Effector memory CD4-positive, alpha-beta T cell (primary cell): Measurements from ENCODE around the gene RET.

ENCODE experiments used
- DNase-seq, 3 donors: peaks; one replicate each; pipeline ENCODE4 v3.0.0-alpha.2; 2020
- H3K27ac ChIP-seq: 2 replicates; pipeline ENCODE4 v1.7.0; 2013; ENCODE audit warnings: mild to moderate bottlenecking, low read length, moderate library complexity; ENCODE audit not compliant: insufficient read depth, poor library complexity, severe bottlenecking
- H3K27me3 ChIP-seq: replicated peaks from 2 replicates; pipeline ENCODE4 v1.7.0; 2013; ENCODE audit warnings: mild to moderate bottlenecking, low read length; ENCODE audit not compliant: insufficient read depth, control insufficient read depth, poor library complexity, severe bottlenecking
- H3K36me3 ChIP-seq: 2 replicates; pipeline ENCODE4 v1.7.0; 2013; ENCODE audit warnings: mild to moderate bottlenecking, low read length, moderate library complexity; ENCODE audit not compliant: control insufficient read depth, insufficient read depth
- H3K4me1 ChIP-seq: 2 replicates; pipeline ENCODE4 v1.7.0; 2013; ENCODE audit warnings: low read length, mild to moderate bottlenecking; ENCODE audit not compliant: control insufficient read depth, insufficient read depth, poor library complexity, severe bottlenecking
- H3K4me3 ChIP-seq: 2 replicates; pipeline ENCODE4 v1.7.0; 2013; ENCODE audit warnings: low read length, low read depth, mild to moderate bottlenecking; ENCODE audit not compliant: insufficient read depth, poor library complexity, severe bottlenecking
- H3K9me3 ChIP-seq: 2 replicates; pipeline ENCODE4 v1.7.0; 2013; ENCODE audit warnings: mild to moderate bottlenecking, low read length, moderate library complexity; ENCODE audit not compliant: control insufficient read depth

Gene RET

DNA sequence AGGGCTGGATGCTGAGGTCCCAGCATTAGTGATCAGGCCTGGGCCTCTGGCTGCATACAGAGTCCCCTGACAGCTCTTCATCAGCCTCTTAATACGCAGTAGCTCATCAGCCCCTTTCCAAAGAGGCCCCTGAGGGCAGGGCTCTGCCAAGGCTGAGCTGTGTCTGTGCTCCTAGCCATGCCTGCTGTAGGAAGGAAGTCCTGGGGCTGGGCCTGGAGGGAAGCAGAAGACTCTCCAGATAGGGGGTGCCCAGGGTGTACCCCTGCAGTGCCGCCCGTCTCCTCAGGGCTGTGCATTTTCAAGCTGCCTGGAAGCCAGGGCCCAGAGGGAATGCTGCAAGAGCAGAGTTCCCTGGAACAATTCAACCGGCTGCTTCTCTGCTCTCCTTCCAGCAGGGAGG, 7.3 kb upstream of the RET start:
- H3K4me1 ChIP-seq, result no peaks in the 10 kb centered on the region
- H3K27me3 ChIP-seq, result peaks cover under 1% of the 10 kb centered on the region
- no peak overlapping the region for H3K4me3 ChIP-seq
- no peaks in the 10 kb centered on the region for H3K9me3 ChIP-seq
- no peak for DNase-seq
- H3K36me3 ChIP-seq, result no peaks in the 10 kb centered on the region
- H3K27ac ChIP-seq, result no peak overlapping the region

DNA sequence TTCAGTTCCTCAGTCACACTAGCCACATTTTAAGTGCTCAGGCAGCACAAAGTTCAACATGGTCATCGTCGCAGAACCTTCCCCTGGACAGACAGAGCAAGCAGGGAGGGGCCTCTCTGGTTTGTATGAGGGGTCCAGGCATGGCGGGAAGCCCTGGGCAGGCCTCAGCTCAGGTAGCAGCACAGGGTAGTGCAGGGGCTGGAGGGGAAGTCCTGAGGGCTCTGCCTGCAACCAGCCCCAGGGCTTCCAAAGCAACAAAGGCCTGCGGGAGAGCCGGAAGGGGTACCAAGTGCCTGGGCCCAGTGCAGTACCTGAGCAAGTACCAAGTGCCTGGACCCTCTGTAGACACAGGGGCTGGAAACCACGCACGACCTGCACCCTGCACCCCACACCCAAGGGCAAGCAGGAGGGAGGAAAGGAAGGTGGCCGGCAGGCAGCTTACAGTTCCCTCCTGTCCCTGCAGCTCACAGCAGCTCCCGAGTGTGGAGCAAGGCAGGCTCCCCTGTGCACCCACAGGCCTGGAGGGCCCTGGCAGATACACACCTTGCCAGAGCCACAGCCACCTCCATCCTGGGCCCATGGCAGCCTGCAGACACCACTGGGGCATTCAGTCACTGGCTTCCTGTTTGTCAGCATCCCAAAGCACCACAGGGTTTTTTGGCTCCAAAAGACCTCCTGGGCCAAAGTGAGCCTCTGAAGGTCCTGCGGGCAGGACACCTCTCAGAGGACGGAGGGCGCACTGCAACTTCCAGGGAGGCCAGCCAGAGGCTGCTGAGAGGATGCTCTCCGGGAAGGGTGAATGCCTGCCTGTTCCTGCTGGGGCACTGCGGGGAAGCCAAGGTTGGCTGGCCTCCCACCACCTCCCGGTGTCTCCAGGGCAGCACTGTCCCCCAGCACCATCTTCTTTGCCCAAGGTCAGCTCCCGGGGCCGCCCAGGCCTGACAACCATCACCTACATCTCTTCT, 6.5 kb upstream of the RET start:
- Histone ChIP-seq H3K27ac (no peak overlapping the region), H3K9me3 (no peaks in the 10 kb centered on the region), H3K4me3 (no peak overlapping the region), H3K4me1 (no peaks in the 10 kb centered on the region), H3K27me3 (peaks cover 3% of the 10 kb centered on the region), H3K36me3 (no peaks in the 10 kb centered on the region)
- no peak for DNase-seq

DNA sequence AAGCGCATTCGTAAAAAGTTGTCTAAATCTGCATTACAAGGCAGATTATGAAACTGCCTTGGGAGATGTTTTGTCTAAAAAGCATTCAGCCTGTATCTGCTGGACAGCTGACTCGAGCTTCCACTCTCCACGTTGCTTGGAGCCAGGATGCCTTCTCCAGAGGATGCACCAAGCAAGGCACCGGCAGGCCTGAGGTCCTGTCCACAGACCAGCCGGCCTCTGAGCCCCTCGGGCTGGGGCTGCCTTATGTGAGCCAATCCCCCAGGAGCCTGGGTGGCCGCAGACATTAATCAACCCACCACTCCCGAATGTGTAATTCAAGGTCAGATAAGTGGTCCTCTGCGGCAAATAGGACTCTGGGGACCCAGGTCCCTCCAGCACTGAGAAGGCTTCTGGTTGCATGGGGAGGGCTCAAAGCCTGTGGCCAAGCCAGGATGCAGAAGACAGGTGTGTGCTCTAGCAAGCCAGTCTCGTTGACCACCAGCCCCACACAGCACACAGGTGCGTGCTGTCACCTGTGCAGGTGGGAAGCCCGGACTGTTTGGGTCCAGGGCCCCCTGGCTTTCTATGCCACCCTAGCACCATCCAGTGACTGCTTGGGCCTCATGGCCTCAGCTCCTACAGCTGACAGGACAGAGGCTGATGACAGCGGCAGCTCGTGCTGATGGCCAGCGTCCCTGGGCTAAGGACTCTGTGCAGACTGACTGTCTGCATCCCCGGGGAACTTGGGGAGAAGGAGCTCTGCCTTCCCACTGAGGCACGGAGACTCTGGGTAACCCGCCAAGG, 4.8 kb upstream of the RET start:
- peaks cover 7% of the 10 kb centered on the region for H3K4me1 ChIP-seq
- no peak overlapping the region for H3K4me3 ChIP-seq
- peaks cover 3% of the 10 kb centered on the region for H3K27me3 ChIP-seq
- DNase-seq, result no peak
- H3K36me3 ChIP-seq, result no peaks in the 10 kb centered on the region
- no peak overlapping the region for H3K27ac ChIP-seq
- H3K9me3 ChIP-seq, result no peaks in the 10 kb centered on the region

DNA sequence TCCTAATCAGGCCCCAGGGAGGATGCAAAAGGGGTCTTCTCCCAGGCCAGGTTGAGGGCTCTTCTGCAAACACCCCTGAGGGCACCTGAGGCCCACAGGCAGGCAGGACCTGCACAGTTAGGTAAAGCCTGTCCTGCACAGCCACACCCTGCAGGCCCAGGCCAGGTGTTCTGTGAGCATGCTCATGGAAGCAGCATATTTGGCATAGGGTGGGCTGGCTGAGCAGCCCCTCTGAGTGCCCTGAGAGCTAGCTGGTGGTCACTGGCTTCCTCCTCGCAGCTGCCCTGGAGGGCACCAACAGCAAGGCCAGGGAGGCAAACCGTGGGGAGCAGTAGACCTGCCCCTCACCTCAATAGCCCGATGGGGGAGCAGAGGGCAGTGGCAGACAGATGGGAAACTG, 3.7 kb upstream of the RET start:
- no peaks in the 10 kb centered on the region for H3K9me3 ChIP-seq
- DNase-seq, result no peak
- H3K4me3 ChIP-seq, result no peak overlapping the region
- peaks cover 7% of the 10 kb centered on the region for H3K27me3 ChIP-seq
- H3K27ac ChIP-seq, result no peak overlapping the region
- peaks cover 7% of the 10 kb centered on the region for H3K4me1 ChIP-seq
- H3K36me3 ChIP-seq, result no peaks in the 10 kb centered on the region

DNA sequence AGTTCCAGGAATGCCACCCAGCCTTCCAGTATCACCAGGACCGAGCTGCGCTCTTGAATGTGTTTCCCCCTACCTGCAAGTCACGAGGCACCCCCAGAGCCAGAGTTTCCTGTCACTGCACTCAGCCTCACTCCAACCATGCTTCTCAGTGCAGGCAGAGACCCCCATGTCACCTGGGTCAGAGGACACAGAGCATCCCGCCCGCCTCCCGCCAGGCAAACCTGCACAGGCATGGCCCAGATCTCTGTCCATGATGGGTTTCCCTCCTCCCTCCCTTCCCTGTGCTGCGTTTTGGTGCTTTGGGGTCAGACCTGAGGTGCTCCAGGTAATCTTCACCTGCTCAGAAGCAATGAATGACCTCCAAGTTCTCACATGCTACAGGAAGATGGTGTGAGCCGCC, 3.1 kb upstream of the RET start:
- H3K27ac ChIP-seq, result no peak overlapping the region
- H3K36me3 ChIP-seq, result no peaks in the 10 kb centered on the region
- H3K27me3 ChIP-seq, result peaks cover 7% of the 10 kb centered on the region
- no peak for DNase-seq
- no peaks in the 10 kb centered on the region for H3K9me3 ChIP-seq
- H3K4me3 ChIP-seq, result no peak overlapping the region
- H3K4me1 ChIP-seq, result peaks cover 7% of the 10 kb centered on the region

GRCh38 chr10:43074409-43074808, 2.5 kb upstream of the RET start:
- H3K4me3 ChIP-seq, result no peak overlapping the region
- peaks cover 7% of the 10 kb centered on the region for H3K27me3 ChIP-seq
- H3K27ac ChIP-seq, result no peak overlapping the region
- no peaks in the 10 kb centered on the region for H3K36me3 ChIP-seq
- no peaks in the 10 kb centered on the region for H3K9me3 ChIP-seq
- H3K4me1 ChIP-seq, result peaks cover 7% of the 10 kb centered on the region
- DNase-seq, result no peak

DNA sequence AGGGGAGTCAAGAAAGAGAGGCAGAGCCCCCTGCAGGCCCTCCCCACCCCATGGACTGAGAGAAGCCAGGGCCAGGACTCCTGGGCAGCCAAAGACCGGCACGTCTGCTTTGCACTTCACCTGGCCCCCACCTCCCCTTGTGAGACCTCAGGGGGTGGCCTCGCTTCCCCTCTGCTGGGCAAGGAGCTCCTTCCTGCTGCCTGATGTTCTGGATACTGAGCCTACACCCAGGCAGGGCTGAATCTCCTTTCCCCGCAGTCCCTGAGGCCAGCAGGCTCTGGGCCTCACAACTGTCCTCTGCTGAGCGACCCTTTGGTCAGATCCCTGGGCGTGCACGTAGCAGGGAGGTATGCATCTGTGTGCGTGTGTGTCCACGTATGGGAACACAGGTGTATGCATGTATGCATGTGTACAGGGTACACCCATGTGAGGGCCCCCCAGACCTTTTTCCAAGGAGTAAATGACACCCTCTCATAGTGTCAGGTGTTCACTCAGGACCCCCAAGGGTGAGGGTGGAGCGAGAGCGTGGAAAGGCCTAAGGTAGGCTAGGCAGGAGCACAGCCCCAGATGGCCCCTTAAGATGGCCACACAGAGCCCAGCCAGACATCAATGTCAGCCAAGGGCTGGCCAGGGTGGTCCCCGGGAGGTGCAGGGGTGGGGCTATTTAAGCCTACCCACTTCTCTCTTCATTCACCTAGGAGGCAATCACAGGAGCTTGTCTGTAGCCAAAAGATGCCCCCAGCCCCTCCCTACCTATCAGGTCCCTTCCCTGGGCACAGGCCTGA, 1.9 kb upstream of the RET start:
- H3K36me3 ChIP-seq, result no peaks in the 10 kb centered on the region
- H3K4me3 ChIP-seq, result no peak overlapping the region
- no peaks in the 10 kb centered on the region for H3K9me3 ChIP-seq
- H3K27ac ChIP-seq, result no peak overlapping the region
- no peak for DNase-seq
- H3K4me1 ChIP-seq, result peaks cover 7% of the 10 kb centered on the region
- peaks cover 7% of the 10 kb centered on the region for H3K27me3 ChIP-seq

DNA sequence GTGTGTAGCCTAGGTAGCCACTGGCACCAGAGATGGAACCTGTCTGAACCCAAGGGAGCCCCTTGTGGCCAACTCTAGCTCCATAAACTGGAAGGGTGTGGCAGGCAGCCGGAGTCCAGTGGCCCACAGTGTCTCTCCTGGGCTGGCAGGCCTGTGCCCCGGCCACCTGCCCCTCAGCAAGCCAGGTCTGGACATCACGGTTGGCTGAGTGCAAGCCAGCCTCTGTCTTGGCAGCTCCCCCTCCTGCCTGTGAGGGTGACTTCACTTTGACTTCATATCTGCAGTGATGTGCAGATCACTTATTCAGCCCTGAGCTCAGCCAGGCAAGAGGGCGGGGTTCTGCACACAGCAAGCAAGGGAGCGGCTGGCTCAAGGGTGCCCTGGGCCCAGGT, 1.3 kb upstream of the RET start:
- Histone ChIP-seq H3K27ac (no peak overlapping the region), H3K36me3 (no peaks in the 10 kb centered on the region), H3K9me3 (no peaks in the 10 kb centered on the region), H3K27me3 (peaks cover 7% of the 10 kb centered on the region), H3K4me3 (no peak overlapping the region), H3K4me1 (peaks cover 7% of the 10 kb centered on the region)
- no peak for DNase-seq

GRCh38 chr10:43076311-43076875, 476 bp upstream of the RET start:
- Histone ChIP-seq H3K4me3 (peak overlapping the region; percentile 35), H3K27ac (no peak overlapping the region), H3K36me3 (no peaks in the 10 kb centered on the region), H3K27me3 (peaks cover 7% of the 10 kb centered on the region), H3K4me1 (peaks cover 7% of the 10 kb centered on the region), H3K9me3 (no peaks in the 10 kb centered on the region)
- no peak for DNase-seq
